Measurements from ENCODE around the gene CCL19.

- TF ChIP-seq EZH2 (IDR thresholded peaks at IDR 0.05; ENCODE audit: borderline replicate concordance, low read depth, low read length, severe bottlenecking) (no peak), CTCF (IDR thresholded peaks at IDR 0.05; ENCODE audit: borderline replicate concordance, extremely low read depth, low read length, poor library complexity, severe bottlenecking) (peak; percentile 91)
These were observed 11.0 kb upstream of the CCL19 start for GRCh38 chr9:34701769-34702736.
